Caki2 (cell line): Measurements from ENCODE around the gene XYLB. TPM values are rescaled to one million over a fixed set of nuclear protein-coding genes. Genes with fewer than 3 reads are reported as not detected.
"Not testable (repeated sequence)": the region's sequence is repeated elsewhere in the genome, so short reads cannot be mapped to it uniquely, and the experiment has no call there.

Source experiments
- DNase-seq: peaks from one replicate; pipeline ENCODE4 v3.0.0-alpha.2; 2015; ENCODE audit warnings: low read depth
- in situ Hi-C: cut with HindIII; loops from 2 replicates; pipeline ENCODE4 v1.10.0; 2016; ENCODE audit warnings: low sequenced_read_pairs, low pct_unique_long_range_greater_than_20kb, mixed read lengths
- total RNA-seq: library from RNA; depleted of rRNA; stranded (reverse); fragments of >200 nt; shearing (Covaris generic); gene quantifications from 2 replicates; pipeline ENCODE4 v1.2.3, GENCODE V29; 2014; ENCODE audit warnings: low replicate concordance

XYLB gene
- total RNA-seq, 1 experiment from 2014 or later: 1.5 TPM

DNA sequence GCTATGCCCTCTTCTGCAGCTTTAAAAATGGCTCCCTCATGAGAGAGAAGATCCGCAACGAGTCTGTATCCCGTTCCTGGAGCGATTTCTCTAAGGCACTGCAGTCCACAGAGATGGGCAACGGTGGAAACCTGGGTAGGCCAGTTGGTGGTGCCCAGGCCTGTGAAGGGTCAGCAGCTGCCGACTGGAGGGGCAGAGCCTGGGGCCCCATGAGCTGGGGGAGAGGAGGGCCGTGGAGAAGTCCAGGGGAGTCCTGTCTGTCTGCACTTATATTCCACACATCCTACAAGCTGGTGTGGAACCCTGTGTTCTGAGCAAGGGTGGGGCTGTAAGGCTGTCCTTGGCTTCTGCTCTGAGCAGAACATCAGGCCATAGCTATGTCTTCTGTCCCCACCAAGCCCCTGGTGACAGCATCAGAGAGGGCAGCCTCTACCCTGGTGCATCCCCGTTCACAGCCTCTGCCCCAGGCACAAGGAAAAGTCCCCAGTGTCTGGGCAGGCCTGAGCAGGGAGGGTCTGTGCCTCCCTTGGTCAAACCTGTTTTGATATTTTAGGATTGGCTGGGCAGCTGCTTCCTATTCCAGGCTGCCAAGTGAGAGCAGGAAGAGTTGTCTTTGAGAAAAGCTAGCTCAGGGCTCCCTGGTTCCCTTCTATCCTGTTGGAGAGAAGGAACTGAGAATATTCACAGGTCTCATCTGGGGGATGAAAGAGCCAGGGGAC, 29.7 kb downstream of the XYLB start:
- in situ Hi-C loops: no loop called here

GRCh38 chr3:38379201-38379770, 32.7 kb downstream of the XYLB start:
- no peak for DNase-seq
- in situ Hi-C loops: no loop called here

More for the DNA sequence above, 29.7 kb downstream of the XYLB start:
- DNase-seq: no peak

- in situ Hi-C loops: no loop called here
- no peak for DNase-seq
Observed at GRCh38 chr3:38382506-38383080, 36.0 kb downstream of the XYLB start.

GRCh38 chr3:38383156-38383875, 36.7 kb downstream of the XYLB start:
- in situ Hi-C loops: no loop called here
- no peak for DNase-seq

DNA sequence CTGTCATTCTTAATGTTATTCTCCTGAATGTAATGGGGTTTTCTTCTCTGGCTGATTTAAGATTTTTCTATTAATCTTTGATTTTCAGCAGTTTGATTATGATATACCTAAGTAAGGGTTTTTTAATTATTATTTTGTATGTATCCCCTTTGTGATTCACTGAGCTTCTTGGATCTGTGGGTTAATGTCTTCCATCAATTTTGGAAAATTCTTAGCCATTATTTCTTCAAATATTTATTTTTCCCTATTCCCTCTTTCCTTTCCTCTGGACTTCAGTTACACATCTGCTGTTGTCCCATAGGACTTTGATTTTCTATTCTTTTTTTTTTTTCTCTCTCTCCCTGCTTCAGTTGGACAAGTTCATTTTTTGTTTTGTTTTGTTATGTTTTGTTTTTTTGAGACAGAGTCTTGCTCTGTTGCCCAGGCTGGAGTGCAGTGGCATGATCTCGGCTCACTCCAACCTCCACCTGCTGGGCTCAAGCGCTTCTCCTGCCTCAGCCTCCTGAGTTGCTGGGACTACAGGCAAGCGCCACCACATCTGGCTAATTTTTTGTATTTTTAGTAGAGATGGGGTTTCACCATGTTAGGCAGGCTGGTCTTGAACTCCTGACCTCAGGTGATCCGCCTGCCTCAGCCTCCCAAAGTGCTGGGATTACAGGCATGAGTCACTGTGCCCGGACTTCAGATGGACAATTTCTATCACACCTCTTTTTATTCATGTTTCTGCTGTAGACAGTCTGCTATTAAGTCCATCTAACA, 40.6 kb downstream of the XYLB start:
- in situ Hi-C loops: no loop called here
- DNase-seq: no peak

DNA sequence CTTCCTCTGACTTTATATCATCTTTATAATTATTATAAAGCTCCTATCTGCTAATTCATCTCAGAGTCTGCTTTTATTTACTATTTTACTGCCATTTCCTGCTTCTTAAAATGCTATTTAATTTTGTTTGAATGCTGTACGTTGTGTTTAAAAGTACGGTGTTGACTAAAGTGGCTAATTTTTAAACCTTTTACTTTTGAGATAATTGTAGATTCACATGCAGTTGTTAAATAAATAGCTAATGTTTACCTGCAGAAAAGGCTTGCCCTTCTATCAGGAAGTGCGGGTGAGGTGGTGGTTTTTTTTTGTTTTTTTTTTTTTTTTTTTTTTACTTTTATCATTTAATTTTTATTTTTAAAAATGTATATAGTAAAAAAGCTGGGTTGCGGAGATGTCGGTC, 41.3 kb downstream of the XYLB start:
- in situ Hi-C loops: no loop called here
- no peak for DNase-seq

DNA sequence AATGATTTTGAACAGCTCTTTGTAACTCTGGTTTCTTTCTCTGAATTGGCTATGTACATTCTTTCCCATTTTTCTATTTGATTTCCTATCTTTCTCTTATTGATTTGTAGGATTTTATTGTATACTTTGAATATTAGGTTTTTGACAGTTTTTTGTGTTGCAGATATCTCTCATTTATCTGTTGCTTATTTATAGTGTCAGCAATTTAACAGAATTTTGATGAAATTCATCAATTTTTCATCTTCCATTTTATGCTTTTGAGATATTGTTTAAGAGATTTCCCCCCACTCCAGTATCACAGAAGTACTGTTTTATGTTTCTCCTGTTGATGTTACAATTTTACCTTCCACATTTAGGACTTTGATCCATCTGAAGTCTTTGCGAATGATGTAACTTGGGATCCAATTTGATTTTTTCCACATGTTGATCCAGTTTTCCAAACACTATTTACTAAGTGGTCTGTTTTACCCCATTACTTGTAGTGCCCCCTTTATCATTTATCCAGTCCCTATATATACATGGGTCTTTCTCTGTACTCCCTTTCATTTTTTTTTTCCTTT, 46.1 kb downstream of the XYLB start:
- in situ Hi-C loops: no loop called here
- no peak for DNase-seq

- DNase-seq: no peak
- in situ Hi-C loops: no loop called here
Observed at GRCh38 chr3:38396239-38396638, 49.7 kb downstream of the XYLB start.

GRCh38 chr3:38396861-38397260, 50.3 kb downstream of the XYLB start:
- DNase-seq: no peak
- in situ Hi-C loops: no loop called here

DNA sequence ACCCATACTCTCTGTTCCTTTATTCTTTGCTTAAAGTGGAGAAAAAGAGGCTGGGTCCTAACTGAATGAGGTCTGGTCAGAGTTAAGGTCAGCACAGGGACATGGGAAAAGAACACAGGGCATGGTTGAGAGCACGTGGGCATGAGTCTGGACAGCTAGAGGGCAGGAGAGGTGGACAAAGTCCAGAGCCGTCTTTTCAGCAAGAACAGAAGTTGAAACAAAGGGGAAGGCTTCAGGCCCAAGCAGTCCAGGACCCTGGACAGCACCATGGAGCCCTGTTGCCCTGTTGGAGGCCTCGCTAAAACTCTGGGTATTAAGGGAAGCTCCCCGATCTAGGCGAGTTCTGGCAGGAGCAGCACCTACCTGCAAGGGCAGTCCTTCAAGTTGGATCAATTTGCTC, 50.7 kb downstream of the XYLB start:
- peak; percentile 7 for DNase-seq
- in situ Hi-C loops: no loop called here

DNA sequence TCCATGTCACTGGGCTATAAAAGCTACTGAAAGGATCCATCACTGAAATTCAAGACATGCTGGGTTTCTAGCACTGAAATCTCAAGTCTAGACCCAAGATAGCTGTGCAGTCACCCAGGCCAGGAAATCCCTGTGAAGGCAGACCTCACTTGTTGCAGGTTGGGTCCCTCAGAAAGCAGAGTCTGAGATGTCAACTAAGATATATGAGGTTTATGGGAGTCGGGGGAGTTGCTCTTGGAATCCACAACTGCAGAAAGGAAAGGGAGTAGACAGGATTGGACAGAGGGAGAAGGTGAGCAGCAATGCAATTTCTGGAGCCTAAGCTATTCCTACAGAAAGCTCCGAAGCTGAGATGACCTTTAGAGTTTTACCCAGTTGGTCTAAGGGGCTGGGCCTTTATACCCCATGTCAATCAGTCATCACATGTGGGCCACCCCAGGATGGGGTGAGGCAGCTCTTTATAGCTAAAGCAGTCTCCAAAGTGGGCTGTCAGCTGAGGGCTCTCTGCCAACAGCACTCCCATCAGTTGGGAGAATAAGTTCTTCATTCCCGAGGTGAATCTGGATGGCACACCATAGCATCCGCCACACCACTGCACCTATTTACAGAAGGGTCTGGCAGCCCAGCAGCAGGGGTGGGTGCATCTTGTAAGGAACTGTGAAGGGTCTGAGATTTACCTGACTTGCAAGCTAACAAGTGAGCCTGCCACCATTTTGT, 54.8 kb downstream of the XYLB start:
- in situ Hi-C loops: no loop called here

GRCh38 chr3:38404286-38404685, 57.7 kb downstream of the XYLB start:
- in situ Hi-C loops: no loop called here
- no peak for DNase-seq

More for the DNA sequence above, 54.8 kb downstream of the XYLB start:
- DNase-seq: no peak

DNA sequence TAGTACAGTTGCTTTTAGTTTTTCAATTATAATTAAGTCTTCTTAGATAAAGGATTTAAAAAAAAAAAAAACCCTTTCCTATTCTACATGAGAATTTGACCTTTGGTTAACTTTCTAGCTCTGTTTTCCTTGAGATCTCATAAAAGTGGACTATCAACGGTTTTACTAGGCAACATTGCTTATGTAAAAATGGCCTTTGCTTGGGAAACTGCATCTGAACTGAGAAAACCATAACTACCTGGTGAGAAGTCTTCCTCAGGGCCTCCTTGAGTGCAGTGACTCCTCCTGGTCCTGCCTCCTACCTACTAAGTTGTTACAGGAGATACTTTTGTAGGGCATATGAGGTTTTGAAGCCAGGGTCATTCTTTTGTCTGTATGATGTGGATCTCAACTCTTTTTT, 65.0 kb downstream of the XYLB start:
- DNase-seq: no peak
- in situ Hi-C loops: no loop called here

DNA sequence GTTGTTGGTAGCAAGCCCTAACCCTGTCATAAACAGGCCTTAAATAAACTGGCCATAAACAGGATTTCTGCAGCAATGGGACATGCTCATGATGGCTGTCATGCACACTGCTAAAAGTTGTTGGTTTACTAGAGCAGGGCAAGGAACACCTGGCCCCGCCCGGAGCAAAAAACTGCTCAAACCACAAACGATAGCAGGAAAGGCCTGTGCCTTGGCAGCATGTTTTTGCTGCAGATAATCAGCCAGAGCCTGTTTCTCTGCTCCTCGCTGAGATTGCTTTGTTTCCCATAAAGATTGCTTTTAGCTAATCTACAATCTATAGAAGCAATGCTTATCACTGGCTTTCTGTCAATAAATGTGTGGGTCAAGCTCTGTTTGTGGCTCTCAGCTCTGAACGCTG, 74.2 kb downstream of the XYLB start:
- in situ Hi-C loops, DNase-seq: not testable (repeated sequence)

DNA sequence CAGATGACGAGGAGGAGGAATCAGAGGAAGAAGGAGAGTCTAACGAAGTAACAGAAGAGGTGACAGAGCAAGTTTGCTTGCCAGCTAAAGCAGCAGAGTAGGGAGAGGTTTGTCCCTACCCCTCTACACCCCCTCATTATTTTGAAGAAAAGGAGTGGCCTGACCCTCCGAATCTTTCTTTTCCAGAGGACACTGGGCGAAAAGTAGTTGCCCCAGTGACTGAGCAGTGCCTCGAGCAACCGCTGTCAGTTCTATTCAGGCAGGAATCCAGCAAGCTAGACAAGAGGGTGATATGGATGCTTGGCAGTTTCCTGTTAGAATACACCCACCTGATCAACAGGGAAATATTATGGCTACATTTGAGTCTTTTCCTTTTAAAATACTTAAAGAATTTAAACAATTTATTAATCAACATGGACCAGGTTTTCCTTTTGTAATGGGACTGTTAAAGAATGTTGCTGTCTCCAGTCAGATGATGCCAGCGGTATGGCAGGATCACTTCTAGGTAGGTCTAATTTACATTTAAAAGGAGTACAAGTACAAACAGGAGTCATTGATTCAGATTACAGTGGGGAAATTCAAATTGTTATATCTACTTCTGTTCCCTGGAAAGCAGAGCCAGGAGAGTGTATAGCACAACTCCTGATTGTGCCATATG, 75.2 kb downstream of the XYLB start:
- DNase-seq: no peak
- in situ Hi-C loops: no loop called here

DNA sequence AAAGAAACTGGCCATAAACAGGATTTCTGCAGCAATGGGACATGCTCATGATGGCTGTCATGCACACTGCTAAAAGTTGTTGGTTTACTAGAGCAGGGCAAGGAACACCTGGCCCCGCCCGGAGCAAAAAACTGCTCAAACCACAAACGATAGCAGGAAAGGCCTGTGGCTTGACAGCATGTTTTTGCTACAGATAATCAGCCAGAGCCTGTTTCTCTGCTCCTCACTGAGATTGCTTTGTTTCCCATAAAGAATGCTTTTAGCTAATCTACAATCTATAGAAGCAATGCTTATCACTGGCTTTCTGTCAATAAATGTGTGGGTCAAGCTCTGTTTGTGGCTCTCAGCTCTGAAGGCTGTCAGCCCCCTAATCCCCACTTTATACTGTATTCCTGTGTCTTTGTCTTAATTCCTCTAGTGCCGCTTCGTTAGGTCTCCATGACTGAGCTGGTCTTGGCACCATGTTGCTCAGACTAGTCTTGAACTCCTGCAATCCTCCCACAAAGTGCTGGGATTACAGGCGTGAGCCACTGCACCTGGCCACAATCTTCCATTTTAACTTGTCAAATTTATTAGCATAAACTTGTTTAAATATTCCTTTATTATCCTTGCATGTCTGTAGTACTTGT, 80.3 kb downstream of the XYLB start:
- in situ Hi-C loops, DNase-seq: not testable (repeated sequence)
